ENCODE results near the gene PRRT1. TPM values are rescaled to one million over a fixed set of nuclear protein-coding genes. Genes with fewer than 3 reads are reported as not detected.

The PRRT1 gene
- total RNA-seq, 4 donors from 2014 or later: 3.1 to 4.1 (median 3.8) TPM; not detected in 1

DNA sequence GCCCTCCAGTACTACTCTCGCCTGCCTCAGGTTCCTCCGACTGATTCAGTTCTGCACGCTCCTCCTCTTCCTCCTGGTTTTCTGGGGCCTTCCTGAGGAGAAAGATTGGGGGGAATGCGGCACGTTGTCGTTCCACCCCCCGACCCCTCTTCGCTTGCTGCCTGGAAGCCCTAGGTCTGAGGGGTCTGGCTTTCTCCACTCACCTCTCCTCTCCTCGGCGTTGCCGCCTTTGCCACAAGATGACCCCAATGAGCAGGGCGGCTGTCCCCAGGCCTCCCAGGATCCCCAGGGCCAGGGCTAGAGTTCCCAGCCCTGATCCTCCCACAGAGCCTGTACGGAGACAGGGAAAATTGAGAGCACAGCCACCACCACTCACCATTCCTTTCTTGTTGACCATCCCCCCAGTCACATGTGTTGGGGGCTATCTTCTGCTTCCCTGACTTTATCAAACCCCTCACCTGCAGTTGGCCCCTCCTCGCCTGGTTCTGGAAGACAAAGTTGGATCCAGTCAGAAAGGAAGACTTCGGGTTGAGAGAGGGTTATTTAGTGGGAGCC, 29.5 kb upstream of the PRRT1 start:
- Histone ChIP-seq H3K4me1 (peaks cover 0 to 39% (median 10%) of the 10 kb centered on the region in 4 donors), H3K27ac (no peak overlapping the region), H3K4me3 (no peak overlapping the region), H3K36me3 (peaks cover 0 to 49% (median 0%) of the 10 kb centered on the region in 3 donors), H3K9me3 (no peaks in the 10 kb centered on the region), H3K27me3 (no peaks in the 10 kb centered on the region)
- TF ChIP-seq, protein P1, sequence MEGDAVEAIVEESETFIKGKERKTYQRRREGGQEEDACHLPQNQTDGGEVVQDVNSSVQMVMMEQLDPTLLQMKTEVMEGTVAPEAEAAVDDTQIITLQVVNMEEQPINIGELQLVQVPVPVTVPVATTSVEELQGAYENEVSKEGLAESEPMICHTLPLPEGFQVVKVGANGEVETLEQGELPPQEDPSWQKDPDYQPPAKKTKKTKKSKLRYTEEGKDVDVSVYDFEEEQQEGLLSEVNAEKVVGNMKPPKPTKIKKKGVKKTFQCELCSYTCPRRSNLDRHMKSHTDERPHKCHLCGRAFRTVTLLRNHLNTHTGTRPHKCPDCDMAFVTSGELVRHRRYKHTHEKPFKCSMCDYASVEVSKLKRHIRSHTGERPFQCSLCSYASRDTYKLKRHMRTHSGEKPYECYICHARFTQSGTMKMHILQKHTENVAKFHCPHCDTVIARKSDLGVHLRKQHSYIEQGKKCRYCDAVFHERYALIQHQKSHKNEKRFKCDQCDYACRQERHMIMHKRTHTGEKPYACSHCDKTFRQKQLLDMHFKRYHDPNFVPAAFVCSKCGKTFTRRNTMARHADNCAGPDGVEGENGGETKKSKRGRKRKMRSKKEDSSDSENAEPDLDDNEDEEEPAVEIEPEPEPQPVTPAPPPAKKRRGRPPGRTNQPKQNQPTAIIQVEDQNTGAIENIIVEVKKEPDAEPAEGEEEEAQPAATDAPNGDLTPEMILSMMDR (IDR thresholded peaks at IDR 0.05): no peak
- TF ChIP-seq POLR2A (IDR thresholded peaks at IDR 0.05): no peak
- DNase-seq: peak in 1 of 3 donors; percentile 38

DNA sequence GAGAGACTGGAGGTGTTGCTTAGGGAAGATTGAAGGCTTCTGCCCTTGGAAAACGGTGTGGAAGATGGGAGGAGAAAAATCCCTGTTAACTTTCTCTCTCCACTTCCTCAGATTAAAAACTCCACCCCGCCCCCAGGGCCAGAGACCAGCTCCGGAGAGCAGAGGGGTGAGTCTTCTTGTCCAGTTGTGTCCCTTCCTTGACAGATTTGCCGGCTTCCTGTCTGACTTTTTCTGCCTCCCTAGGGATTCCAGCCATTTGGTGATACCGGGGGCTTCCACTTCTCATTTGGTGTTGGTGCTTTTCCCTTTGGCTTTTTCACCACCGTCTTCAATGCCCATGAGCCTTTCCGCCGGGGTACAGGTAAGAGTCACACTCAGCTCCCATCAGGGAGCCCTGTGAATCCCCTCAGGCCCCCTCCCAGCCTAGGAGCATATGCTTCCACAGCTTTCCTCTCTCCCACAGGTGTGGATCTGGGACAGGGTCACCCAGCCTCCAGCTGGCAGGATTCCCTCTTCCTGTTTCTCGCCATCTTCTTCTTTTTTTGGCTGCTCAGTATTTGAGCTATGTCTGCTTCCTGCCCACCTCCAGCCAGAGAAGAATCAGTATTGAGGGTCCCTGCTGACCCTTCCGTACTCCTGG, 28.1 kb upstream of the PRRT1 start:
- Histone ChIP-seq H3K4me3 (no peak overlapping the region), H3K27me3 (no peaks in the 10 kb centered on the region), H3K36me3 (peaks cover 0 to 44% (median 0%) of the 10 kb centered on the region in 3 donors), H3K9me3 (no peaks in the 10 kb centered on the region), H3K27ac (no peak overlapping the region), H3K4me1 (peaks cover 0 to 40% (median 12%) of the 10 kb centered on the region in 4 donors)
- no peak for DNase-seq
- TF ChIP-seq, protein P1 (IDR thresholded peaks at IDR 0.05): no peak
- TF ChIP-seq POLR2A (IDR thresholded peaks at IDR 0.05): no peak

DNA sequence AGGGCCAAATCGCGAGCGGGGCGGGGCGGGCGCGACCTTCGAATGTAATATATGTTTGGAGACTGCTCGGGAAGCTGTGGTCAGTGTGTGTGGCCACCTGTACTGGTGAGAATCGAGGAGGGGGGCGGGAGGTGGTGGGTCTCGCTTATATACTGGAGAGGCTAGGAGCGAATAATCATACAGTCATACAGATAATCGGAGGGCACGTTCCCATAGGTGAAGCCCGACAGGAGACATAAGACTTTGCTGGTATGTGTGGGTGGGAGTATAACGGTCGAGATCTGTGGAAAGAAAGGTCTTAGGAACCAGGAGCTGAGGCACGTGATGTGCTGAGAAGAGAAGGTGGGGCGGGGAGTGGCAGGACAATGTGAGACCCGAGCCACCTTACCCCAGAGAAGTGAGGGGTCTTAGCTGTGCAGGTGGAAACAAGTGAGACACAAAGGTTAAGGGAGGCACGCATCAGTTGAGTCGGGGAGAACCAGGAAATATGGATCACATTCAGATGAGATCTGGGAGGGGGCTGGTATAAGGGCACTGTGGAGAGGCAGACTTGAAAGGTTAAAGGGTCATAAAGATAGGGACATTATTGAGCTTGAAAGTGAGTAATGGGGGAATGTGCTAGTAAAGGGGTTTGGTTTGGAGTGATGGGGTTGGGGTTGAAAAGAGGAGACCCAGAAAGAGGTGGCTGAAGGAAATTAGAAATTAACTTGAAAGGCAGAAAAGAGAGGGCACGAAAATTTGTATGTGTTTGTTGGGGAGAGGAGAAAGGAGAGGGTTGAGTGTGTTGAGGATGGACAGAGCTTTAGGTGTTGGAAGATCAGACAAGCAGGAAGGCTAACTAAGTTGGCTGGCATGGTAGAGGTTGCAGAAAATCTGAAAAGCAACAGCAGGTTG, 27.1 kb upstream of the PRRT1 start:
- TF ChIP-seq, protein P1 (IDR thresholded peaks at IDR 0.05): no peak
- TF ChIP-seq POLR2A (IDR thresholded peaks at IDR 0.05): peak in 1 of 2 donors; percentile 2
- no peaks in the 10 kb centered on the region for H3K9me3 ChIP-seq
- peak in 1 of 3 donors; percentile 33 for DNase-seq

DNA sequence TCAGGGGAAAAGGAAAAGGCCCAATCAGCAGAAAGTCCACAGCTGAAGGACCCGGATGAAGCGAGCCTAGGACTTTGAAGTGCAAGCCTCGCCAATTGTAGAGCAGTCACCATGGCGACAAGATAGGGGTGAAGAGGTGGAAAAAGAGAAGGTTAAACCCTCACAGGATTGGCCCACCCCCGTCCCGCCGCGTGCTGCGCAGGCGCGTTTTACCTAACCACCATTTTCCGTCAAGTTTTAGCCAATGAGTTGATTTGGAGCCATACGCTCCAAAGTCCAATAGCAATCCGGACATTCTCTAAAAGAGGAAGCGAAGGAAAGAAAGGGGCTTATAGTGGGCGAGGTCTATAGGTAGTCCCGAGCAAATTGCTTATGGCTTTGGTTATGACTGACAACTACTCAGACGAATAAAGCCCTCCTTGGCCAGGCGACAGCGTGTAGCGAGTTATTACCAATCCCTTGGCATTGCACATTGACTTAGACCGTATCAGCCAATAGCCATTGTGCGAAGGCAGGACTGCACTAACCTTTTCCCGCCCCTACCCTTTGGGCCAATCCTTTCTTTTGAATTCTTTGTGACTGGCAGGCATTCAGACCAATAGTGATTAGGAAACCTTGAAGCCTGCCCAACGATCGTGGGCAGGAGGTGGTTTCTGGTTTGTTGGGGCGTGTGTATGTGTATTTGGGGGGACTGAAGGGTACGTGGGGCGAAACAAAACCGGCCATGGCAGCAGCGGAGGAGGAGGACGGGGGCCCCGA, 26.2 kb upstream of the PRRT1 start, which contains the start of gene RNF5:
Gene RNF5 (plus strand): TSS at position 618 of the 759 bp plus-strand sequence. CDS start 107 bp downstream, at position 725.
- H3K4me3 ChIP-seq: peak within 1 kb of the TSS; percentile 56 to 95 (median 74)
- H3K27ac ChIP-seq: peak within 1 kb of the TSS; percentile 88 to 98 (median 94)
- H3K27me3 ChIP-seq: no peaks in the 10 kb centered on the region
- H3K4me1 ChIP-seq: peaks cover 0 to 45% (median 13%) of the 10 kb centered on the region in 4 donors
- peak; percentile 95 to 99 (median 95) for DNase-seq
- peaks cover 0 to 34% (median 0%) of the 10 kb centered on the region in 3 donors for H3K36me3 ChIP-seq
- H3K9me3 ChIP-seq: no peaks in the 10 kb centered on the region
- TF ChIP-seq POLR2A (IDR thresholded peaks at IDR 0.05): peak; percentile 20 to 44
- TF ChIP-seq, protein P1 (IDR thresholded peaks at IDR 0.05): no peak

More for the DNA sequence above, 27.1 kb upstream of the PRRT1 start:
- peak overlapping the region; percentile 56 to 95 (median 74) for H3K4me3 ChIP-seq
- peak overlapping the region; percentile 88 to 98 (median 94) for H3K27ac ChIP-seq
- no peaks in the 10 kb centered on the region for H3K27me3 ChIP-seq
- peaks cover 0 to 43% (median 13%) of the 10 kb centered on the region in 4 donors for H3K4me1 ChIP-seq
- peaks cover 0 to 43% (median 0%) of the 10 kb centered on the region in 3 donors for H3K36me3 ChIP-seq
